NCI-H345 (cell line): ENCODE measurements around the gene NOL4L.
A peak's percentile ranks its signal among the peaks of the same experiment; 100 is the strongest.

Source experiments
- DNase-seq: peaks from one replicate; lab custom pipeline; 2025; lab: John Stamatoyannopoulos, UW

Gene NOL4L

GRCh38 chr20:32576560-32576959, 8.6 kb downstream of the NOL4L start:
- DNase-seq = no peak

DNA sequence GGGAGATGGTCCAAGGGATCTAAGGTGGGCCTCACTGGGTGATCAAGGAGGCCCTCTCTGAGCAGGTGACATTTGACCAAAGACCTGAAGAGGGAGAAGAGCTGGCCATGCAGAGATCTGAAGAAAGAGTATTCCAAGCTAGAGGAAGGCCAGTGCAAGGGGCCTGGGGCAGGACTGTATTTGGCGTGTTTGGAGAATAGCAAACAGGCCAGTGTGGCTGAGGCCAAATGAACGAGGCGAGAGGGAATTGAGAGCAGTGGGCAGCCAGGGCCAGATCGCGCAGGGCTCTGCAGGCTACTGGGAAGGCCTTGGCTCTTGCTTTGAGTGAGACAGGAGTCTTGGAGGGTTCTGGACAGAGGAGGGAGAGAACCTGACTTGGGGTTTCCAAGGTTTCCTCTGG, 9.3 kb downstream of the NOL4L start:
- DNase-seq = no peak

DNA sequence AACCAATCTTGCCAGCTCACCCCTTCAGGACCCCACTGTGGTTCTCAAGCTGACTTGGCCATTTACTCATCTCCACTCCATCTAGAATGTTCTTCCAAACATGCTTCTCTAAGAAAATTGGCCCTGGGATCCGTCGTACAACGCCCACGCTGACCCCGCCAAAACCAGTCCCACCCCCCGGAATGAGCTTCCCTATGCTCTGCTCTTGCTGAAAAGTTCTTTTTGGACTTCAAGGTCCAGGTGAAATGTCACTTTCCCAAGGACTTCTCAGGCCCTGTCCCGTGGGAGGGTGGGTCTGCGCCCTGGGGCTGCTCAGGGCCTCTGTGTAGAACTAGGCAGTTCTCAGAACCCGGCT, 9.9 kb downstream of the NOL4L start:
- DNase-seq = no peak

DNA sequence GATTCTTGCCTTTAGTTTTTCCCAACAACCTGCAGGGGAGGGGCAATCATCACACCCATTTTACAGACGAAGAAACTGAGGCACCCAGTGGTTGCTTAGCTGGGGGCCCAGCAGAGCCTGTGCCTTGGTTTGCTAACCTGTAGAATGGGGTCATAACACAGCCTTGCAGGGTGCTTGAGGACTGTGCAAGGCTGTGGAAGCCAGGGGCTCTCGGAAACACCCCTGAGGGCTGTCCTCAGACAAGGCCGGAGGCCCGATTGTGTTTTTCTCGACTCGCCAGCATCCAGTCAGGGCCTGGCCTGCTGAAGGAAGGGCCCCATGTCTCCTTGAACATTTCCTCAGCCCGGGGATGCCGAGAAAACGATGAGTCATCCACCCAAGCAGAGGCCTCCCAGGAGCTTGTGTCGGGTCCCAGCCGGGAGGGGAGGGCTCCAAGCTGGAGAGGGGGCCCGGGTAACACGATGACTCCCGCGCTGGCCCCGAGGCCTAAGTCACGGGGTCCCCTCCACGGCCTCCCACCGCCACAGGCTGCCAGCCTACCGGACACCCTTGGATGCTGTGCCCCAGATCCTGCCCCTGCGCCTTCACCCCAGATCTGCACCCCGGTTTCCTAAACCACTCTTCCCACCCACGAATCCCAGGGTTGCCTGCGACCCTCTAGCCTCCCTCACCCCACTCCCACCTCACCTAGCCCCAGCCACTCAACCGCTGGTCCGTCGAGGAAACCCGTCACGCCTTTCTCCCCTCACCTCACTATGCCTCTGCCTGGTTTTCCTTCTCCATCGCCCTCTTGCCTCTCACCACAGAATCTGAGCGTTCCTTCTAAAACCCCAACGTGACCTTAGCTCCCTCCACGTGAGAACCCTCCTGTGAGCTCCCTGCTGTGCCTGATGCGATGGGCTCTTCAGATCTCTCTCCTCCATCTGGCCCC, 10.6 kb downstream of the NOL4L start:
- DNase-seq = no peak

- no peak for DNase-seq
These were observed 11.8 kb downstream of the NOL4L start for GRCh38 chr20:32573167-32573851.

DNA sequence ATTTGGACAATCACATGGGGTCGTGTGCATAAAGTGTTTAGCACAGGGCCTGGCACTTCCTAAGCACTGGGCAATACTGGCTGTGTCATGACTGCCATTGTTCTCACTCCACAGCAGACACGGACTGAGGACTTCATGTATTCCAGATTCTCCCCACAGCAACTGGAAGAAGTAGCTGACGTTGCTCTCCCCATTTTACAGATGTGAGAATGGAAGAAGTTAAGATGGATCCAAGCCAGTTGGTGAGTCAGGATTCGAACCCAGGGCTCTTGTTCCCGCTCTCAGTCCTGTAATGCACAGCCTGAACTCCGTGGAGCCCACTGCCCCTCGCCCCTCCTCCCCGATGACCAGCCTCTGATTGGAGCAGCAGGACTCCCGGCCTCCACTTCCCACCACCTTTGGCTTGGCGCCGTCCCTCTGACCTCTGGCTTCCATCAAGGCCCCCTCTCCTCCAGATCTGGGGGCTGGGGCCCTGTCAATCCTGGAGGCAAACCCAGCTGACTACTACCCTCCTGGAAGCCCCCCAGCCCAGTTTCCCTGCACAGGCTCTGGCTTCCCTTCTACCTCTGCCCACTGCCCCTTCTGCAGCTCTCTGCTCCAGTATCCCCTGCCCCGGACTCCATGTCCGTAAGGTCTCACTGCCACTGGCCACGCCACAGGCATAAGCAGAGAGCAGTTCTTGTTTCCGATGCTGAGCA, 12.7 kb downstream of the NOL4L start:
- no peak for DNase-seq

- DNase-seq = no peak
These were observed 13.6 kb downstream of the NOL4L start for GRCh38 chr20:32571566-32571965.

GRCh38 chr20:32570401-32571190, 14.5 kb downstream of the NOL4L start:
- no peak for DNase-seq

- no peak for DNase-seq
These were observed 15.5 kb downstream of the NOL4L start for GRCh38 chr20:32569380-32570305.

DNA sequence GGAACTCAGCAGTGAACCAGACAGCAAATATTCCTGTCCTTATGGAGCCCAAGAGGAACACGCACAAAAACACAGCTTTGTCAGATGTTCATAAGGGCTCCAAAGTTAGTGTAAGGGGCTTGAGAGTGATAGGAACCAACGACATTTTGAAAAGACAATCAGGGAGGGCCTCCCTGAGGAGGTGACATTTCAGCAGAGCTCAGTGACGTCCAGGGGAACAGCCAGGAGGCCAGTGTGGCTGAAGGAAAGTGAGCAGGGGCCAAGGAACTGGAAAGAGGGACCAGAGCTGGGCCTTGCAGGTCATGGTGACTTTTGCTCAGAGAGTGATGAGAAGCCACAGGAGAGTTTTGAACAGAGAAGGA, 16.1 kb downstream of the NOL4L start:
- DNase-seq = no peak

- DNase-seq = no peak
These were observed 17.6 kb downstream of the NOL4L start for GRCh38 chr20:32567384-32568178.

GRCh38 chr20:32566379-32567374, 18.5 kb downstream of the NOL4L start:
- DNase-seq = no peak

- no peak for DNase-seq
These were observed 19.4 kb downstream of the NOL4L start for GRCh38 chr20:32565735-32566032.

DNA sequence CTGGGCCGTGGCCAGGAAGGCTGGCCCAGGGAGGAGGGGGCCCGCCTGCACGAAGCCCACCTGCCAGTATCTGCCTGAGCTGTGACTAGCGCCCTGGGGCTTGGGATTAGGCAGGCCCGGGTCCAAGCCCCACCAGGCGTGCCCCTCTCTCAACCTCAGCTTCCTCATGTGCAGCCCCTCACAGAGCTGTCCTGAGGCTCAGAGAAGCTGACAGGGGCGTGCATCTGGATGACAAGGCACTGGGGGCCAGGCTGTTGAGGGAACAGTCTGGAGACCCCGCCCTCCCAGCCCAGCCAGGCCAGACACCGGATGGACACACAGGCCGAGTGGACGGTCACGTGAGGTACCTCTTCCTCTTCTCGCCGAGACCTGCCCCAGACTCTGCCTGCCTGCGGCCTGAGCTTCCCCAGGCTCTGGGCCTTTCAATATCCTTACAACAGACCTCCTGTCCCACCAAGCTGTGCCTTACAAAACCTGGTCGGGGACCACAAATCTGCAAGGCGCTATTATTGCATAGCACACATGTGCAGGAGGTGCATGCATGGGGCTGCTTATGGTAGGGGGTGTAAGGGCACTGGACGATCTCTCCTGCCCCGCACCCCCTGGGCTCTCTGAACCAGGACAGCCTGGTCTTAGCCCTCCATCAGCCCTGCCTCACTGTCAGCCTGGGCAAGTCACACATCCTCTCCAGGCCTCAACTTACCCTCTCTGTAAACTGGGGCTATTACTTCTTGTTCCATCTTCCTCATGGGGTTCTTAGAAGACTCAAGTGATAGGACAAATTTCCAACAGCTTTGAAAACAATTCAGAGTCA, 20.0 kb downstream of the NOL4L start:
- DNase-seq = no peak

DNA sequence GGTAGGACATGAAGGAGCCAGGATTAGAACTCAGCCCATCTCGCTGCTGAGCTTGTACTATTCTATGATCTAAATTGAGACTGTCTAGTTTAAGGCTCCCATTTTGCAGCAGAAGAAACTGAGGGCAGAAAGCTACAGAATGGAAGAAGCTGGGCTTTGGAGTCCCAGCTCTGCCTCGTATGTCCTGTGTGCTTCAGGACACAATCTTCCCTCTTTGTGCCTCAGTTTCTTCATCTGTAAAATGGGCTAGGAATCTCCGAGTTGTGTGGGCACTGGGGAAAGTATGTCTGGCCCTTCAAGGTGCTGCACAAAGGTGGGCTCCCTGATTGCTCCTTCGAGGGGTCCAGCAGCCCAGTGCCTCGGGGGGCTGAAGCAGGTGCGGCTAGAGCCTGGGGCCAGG, 20.7 kb downstream of the NOL4L start:
- no peak for DNase-seq

DNA sequence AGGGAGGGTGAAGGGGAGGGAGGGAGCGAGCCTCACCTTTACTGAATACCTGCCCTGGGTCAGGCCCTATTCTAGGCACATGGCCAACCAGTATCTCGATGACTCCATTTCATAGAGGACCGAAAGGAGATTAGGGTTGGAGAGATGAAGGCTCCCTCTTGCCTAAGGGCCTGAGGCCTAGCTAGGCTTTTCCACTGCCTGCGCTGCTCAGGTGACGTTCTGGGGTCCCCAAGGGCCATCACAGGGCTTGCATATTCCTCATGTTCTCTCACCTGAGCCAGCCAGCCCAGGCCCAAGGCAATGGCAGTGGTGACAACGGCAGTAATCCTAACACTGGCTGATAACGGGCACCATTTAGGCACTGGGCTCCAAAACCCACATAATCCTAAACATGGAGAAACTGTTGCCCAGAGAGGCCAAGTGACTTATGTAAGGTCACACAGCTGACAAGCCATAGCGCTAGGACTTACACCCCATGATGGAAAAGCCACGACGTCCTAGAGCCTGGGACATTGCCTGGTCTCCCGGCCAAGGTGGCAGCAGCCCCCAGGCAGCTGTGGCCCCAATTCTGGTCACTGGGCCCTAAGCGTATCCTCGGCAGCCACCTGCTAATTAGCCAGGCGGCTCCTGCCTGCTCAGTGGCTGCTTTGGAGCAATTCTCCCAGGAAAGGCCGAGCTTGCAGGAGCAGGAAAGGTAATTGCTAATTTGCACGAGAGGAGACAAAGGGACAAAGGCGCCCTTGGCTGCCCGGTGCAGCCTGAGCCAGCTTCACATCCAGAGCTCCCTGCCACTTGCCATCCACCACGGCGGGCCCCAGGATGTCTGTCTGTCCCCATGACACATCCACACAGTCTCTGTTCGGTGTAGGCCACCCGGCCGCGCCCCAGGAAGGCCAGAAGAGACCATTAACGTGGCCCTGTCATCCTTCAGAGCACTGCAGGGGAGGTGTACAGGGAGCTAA, 21.5 kb downstream of the NOL4L start:
- DNase-seq = peak; percentile 59

GRCh38 chr20:32562495-32562911, 22.6 kb downstream of the NOL4L start:
- no peak for DNase-seq
